ENCODE measurements around the gene C1GALT1.

The C1GALT1 gene

DNA sequence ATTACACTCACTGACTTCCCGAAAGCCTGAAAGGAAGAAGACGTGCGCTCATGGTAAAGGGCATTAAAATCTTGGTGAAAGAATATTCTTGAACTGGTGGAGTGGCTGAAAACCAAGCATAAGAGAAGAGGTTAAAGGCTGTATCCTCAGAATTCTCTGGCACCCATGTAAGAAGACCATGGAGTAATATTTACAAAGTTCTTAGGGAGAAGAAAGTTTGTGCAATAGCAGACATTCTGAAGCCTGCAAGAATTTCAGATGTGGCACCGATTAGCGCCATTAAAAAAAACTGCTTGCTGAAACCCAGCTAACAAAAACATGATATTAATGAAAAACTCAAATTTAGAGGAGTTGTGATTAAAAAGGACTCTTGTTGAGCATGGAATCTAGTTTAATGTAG is 44.1 kb downstream of the C1GALT1 start:
- Histone ChIP-seq H4K20me1 (ENCODE audit: insufficient read depth, low read length) (peaks cover 6% of the 10 kb centered on the region; the same call in 1 of the 2 replicates), H3K27ac (ENCODE audit: low read length) (no peak overlapping the region), H3K4me1 (ENCODE audit: insufficient read depth, low read length) (no peaks in the 10 kb centered on the region), H3K9me3 (ENCODE audit: insufficient read depth, low read length, severe bottlenecking) (peaks cover 3% of the 10 kb centered on the region), H3K9ac (ENCODE audit: low read depth, low read length) (no peak overlapping the region), H3K27me3 (ENCODE audit: insufficient read depth, low read length, poor library complexity) (no peaks in the 10 kb centered on the region), H3K4me3 (ENCODE audit: low read depth in 1 of 2, low read length in 2 of 2) (no peak overlapping the region), H3K4me2 (ENCODE audit: insufficient read depth, low read length) (no peak overlapping the region), H3K79me2 (ENCODE audit: insufficient read depth, low read length) (peaks cover 55% of the 10 kb centered on the region), H2AFZ (ENCODE audit: low read depth, low read length) (no peak overlapping the region), H3K36me3 (ENCODE audit: insufficient read depth, low read length) (0 out of 2 replicates have a peak, but pooled peaks cover 3% of the 10 kb centered on the region)
- DNase-seq: no peak
- no peak for ATAC-seq (ENCODE audit: insufficient read depth, low read depth)
- TF ChIP-seq, protein P1, sequence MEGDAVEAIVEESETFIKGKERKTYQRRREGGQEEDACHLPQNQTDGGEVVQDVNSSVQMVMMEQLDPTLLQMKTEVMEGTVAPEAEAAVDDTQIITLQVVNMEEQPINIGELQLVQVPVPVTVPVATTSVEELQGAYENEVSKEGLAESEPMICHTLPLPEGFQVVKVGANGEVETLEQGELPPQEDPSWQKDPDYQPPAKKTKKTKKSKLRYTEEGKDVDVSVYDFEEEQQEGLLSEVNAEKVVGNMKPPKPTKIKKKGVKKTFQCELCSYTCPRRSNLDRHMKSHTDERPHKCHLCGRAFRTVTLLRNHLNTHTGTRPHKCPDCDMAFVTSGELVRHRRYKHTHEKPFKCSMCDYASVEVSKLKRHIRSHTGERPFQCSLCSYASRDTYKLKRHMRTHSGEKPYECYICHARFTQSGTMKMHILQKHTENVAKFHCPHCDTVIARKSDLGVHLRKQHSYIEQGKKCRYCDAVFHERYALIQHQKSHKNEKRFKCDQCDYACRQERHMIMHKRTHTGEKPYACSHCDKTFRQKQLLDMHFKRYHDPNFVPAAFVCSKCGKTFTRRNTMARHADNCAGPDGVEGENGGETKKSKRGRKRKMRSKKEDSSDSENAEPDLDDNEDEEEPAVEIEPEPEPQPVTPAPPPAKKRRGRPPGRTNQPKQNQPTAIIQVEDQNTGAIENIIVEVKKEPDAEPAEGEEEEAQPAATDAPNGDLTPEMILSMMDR (IDR thresholded peaks at IDR 0.05; ENCODE audit: borderline replicate concordance, extremely low read depth, low read length, poor library complexity, severe bottlenecking): no peak
- TF ChIP-seq EZH2 (IDR thresholded peaks at IDR 0.05; ENCODE audit: borderline replicate concordance, low read depth, low read length, severe bottlenecking): no peak

DNA sequence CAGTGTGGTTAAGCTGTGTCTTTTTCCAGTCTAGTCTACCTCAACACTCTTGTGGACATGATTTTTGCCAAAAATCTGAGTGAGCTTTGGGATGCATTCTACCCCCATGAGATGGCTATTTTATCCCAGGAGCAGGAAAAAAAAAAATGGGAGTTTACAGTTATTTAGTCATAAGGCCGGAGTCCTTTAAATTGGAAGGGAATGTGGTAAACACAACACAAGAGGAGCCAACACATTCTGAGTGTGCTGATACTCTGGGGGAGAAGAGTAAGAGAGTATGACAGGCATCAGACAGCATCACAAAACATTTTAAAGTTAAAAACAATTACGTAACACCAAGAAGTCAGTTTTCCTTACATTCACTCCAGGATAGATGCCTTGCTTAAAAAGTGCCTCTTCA is 46.1 kb downstream of the C1GALT1 start:
- TF ChIP-seq EZH2 (IDR thresholded peaks at IDR 0.05; ENCODE audit: borderline replicate concordance, low read depth, low read length, severe bottlenecking): no peak
- TF ChIP-seq, protein P1 (IDR thresholded peaks at IDR 0.05; ENCODE audit: borderline replicate concordance, extremely low read depth, low read length, poor library complexity, severe bottlenecking): no peak
- H3K79me2 ChIP-seq (ENCODE audit: insufficient read depth, low read length): peaks cover 54% of the 10 kb centered on the region
- H3K27ac ChIP-seq (ENCODE audit: low read length): no peak overlapping the region
- H3K9ac ChIP-seq (ENCODE audit: low read depth, low read length): no peak overlapping the region
- no peaks in the 10 kb centered on the region for H3K36me3 ChIP-seq (ENCODE audit: insufficient read depth, low read length)
- H4K20me1 ChIP-seq (ENCODE audit: insufficient read depth, low read length): peaks cover 3% of the 10 kb centered on the region; the same call in 1 of the 2 replicates
- H3K27me3 ChIP-seq (ENCODE audit: insufficient read depth, low read length, poor library complexity): no peaks in the 10 kb centered on the region
- H3K4me3 ChIP-seq (ENCODE audit: low read depth in 1 of 2, low read length in 2 of 2): no peak overlapping the region
- no peaks in the 10 kb centered on the region for H3K4me1 ChIP-seq (ENCODE audit: insufficient read depth, low read length)
- H3K9me3 ChIP-seq (ENCODE audit: insufficient read depth, low read length, severe bottlenecking): peaks cover 3% of the 10 kb centered on the region
- H2AFZ ChIP-seq (ENCODE audit: low read depth, low read length): no peak overlapping the region
- H3K4me2 ChIP-seq (ENCODE audit: insufficient read depth, low read length): no peak overlapping the region
- ATAC-seq (ENCODE audit: insufficient read depth, low read depth) (no peak), DNase-seq (no peak)

DNA sequence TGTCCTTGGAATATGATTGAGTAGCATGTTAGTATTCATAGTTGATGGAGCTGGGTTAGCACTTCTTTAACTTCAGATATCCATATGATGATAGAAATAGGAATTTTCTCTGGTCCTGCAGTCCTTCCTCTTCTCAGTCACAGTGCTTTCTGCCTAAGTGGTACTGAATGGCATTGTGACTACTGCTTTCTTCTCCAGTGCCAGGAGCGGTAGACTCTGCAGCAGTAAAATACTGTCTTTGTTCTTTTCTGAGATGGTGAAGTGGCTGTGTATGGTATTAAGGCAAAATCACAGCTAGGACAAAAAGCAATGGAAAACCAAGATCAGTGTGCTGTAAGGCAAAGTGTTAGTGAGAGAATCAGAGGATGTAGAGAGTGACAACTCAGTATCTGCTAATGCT is 46.6 kb downstream of the C1GALT1 start:
- peaks cover 3% of the 10 kb centered on the region; the same call in 1 of the 2 replicates for H4K20me1 ChIP-seq (ENCODE audit: insufficient read depth, low read length)

More for the DNA sequence above, 46.6 kb downstream of the C1GALT1 start:
- no peak for ATAC-seq (ENCODE audit: insufficient read depth, low read depth)
- no peak for TF ChIP-seq EZH2 (IDR thresholded peaks at IDR 0.05; ENCODE audit: borderline replicate concordance, low read depth, low read length, severe bottlenecking)
- TF ChIP-seq, protein P1 (IDR thresholded peaks at IDR 0.05; ENCODE audit: borderline replicate concordance, extremely low read depth, low read length, poor library complexity, severe bottlenecking): no peak
- no peak overlapping the region for H3K9ac ChIP-seq (ENCODE audit: low read depth, low read length)
- no peaks in the 10 kb centered on the region for H3K36me3 ChIP-seq (ENCODE audit: insufficient read depth, low read length)
- H2AFZ ChIP-seq (ENCODE audit: low read depth, low read length): no peak overlapping the region
- H3K27ac ChIP-seq (ENCODE audit: low read length): no peak overlapping the region
- H3K27me3 ChIP-seq (ENCODE audit: insufficient read depth, low read length, poor library complexity): no peaks in the 10 kb centered on the region
- no peak for DNase-seq
- no peak overlapping the region for H3K4me3 ChIP-seq (ENCODE audit: low read depth in 1 of 2, low read length in 2 of 2)
- no peak overlapping the region for H3K4me2 ChIP-seq (ENCODE audit: insufficient read depth, low read length)
- peaks cover 54% of the 10 kb centered on the region for H3K79me2 ChIP-seq (ENCODE audit: insufficient read depth, low read length)
- no peaks in the 10 kb centered on the region for H3K4me1 ChIP-seq (ENCODE audit: insufficient read depth, low read length)
- peaks cover 3% of the 10 kb centered on the region for H3K9me3 ChIP-seq (ENCODE audit: insufficient read depth, low read length, severe bottlenecking)
